IPS DF 4.7 (cell line): ENCODE data around the gene CARD19.

Source experiments
- DNase-seq: peaks from one replicate; pipeline ENCODE4 v3.0.0-alpha.2; 2013; ENCODE audit warnings: low spot score; ENCODE audit errors: extremely low read depth

The CARD19 gene

DNA sequence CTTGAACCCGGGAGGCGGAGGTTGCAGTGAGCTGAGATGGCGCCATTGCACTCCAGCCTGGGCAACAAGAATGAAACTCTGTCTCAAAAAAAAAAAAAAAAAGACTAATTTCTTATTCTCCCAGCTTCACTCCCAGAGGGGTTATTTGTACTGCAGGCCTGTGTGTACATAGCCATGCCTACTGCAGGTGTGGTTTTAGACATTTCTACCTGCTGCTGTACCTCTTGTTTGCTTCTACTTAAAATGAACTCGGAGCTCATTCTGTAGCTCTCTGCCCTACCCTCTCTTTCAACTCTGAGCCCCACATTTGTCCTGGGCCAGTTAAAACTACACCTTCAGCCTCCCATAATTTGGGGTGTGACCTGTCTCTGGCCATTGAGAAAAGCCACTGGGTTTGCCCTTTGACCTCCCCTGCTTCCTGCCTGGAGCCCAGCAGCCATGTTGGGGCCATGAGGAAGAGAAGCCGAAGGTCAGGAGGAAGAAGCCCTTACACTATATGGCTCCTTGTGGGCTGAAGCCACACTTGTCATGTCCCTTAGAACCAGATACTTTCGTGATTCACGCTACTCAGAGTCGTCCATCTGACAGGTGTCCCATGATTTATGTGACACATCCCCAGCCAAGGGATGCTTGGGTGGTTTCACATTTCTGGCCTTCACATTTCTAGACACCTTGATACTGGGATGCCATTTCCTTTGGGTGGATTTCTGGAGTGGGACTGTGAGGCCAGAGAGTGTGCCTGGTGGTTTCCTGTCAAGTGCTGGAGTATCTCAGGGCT lies 9.4 kb upstream of the CARD19 start:
- DNase-seq, result no peak

DNA sequence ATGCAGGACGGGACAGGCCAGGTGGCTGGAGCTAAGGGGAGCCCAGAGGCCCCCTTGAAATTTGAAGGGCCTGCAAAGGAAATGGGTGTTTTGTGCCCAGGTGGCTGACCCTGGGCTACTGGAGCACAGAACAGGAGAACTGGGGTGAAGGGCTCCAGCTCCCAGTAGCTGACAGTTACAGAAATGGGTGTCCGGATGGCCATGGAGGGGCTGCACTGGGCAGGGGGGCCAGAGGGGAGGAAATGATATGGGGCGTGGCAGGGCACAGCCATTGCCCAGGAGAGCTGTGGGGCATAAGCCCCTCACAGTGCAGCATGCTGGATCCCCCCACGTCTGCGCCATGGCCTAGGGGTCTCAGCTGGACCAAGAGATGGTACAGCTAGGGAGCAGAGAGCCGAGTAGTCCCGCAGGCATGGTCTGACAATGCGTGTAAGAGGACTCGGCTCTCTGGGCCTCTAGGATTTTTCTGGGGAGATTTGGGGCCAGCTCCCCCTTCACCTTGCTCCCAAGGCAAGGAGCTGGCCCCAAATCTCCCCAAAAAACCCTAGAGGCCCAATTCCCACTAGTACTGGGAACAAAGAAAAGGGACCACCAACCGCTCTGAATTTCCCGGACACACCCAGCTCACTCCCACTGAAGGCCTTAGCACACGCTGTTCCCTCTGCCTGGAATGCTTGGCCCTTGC lies 7.9 kb upstream of the CARD19 start:
- DNase-seq, result no peak

DNA sequence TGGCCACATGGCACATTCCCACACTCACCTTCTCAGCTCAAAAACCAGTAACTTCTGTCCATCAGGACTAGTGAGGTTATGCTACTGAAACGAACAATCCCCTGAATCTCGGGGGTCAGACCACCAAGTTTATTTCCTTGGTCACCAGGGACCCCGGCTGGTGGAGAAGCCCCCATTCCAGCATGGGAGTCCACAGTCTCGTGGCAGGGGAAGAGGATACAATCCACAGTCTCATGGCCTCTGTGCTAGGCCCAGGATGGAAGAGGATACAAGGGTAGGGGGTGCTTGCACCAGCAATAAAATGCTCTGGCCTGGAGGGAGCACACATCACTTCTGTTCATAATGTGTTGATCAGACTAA lies 7.4 kb upstream of the CARD19 start:
- DNase-seq, result no peak

DNA sequence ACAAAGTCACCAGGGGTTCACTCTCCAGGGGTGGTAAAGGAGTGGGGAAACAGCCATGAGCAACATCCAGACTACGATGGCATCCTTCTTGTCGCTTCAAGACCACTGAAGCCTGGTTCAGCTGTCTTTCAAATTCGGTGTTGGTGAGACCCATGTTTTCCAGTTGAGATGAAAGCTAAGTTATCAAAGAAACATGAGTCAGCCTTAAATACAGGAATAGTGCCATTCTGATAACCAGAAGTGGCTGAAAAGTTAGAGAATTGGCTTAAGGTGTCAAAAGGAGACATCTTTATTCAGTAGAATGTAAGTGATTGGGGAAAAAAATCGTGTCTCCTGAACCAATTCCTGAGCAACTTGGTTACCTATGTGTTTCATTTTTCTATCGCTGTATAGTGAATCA lies 7.0 kb upstream of the CARD19 start:
- DNase-seq, result no peak

DNA sequence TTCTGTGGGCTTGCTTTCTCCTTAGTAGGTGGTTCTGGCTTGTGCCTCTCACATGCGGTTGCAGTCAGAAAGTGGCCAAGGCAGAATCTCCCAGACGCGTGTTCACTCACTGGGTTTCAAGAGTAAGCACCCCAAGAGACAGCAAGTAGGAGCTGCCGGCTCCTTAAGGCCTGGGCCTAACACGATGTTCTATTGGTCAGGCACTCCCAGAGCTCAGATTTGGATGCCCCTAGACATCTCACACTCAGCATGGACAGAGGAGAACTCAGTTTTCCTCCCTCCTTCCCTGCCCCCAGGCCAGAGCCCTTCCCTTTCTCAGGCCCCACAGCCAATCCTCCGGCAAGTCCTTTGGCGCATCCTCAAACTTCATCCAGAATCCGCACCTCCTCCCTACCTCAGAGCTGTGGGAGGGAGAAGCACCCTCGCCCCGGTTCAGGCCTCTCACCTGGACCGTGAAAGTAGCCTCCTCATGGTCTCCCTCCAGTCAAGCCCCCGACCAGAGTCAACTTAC lies 6.5 kb upstream of the CARD19 start:
- DNase-seq, result no peak

DNA sequence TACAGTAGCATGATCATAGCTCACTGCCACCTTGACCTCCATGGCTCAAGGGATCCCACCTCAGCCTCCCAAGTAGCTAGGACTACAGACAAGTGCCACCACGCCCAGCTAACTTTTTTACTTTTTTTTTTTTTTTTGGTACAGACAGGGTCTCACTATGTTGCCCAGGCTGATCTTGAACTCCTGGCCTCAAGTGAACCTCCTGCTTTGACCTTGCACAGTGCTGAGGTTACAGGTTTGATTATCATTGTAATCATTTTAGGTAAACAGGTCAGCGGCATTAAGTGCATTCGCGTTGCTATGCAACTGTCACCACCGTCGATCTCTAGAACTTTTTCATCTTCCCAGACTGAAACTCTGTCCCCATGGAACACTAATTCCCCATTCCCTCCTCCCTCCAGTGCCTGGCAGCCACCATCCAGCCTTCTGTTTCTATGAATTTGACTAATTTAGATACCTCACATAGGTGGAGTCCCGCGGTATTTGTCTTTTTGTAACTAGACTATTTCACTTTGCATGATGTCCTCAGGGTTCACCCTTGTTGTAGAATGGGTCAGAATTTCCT lies 5.8 kb upstream of the CARD19 start:
- DNase-seq, result no peak

DNA sequence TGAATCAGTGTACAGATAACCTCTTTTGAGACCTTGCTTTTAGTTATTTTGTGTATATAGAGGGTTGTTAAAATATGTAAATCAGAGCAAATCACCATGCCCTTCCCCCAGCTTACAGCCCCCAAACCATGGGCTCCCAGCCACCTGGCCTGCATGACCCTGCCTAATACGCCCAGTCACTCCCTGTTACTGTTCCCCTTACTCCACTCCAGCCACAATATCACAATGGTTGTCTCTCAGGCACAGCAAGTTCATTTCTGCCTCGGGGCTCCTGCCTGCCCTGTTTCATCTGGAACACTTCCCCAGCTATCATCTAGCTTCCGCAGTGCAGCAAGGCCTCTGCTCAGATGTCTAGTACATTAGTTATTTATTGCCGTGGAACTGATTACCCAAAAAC lies 5.0 kb upstream of the CARD19 start:
- no peak for DNase-seq

DNA sequence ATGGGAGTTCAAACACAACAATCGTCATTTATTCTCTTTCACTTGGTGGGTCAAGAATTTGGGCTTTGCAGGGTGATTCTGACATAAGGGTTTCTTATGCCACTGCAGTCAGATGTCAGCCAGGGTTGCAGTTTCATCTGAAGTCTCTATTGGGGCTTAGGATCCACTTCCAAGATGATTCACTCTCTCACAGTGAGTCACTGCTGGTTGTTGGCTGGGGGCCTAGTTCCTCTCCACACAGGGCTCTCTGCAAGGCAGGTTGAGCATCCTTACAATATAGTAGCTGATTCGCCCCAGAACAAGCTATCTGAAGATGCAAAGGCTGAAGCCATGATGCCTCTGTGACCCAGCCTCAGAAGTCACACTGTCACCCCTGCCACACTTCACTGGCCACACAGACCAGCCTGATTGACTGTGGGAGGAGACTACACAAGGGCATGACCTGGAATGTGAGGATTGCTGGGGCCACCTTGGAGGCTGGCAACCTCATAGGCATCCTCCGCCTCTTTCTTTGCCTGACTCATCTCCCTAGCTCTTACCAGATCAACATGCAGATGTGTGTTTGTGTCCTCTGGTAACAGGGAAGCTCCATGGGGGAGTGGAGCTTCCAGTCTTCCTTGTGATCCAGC lies 4.5 kb upstream of the CARD19 start:
- DNase-seq, result no peak

DNA sequence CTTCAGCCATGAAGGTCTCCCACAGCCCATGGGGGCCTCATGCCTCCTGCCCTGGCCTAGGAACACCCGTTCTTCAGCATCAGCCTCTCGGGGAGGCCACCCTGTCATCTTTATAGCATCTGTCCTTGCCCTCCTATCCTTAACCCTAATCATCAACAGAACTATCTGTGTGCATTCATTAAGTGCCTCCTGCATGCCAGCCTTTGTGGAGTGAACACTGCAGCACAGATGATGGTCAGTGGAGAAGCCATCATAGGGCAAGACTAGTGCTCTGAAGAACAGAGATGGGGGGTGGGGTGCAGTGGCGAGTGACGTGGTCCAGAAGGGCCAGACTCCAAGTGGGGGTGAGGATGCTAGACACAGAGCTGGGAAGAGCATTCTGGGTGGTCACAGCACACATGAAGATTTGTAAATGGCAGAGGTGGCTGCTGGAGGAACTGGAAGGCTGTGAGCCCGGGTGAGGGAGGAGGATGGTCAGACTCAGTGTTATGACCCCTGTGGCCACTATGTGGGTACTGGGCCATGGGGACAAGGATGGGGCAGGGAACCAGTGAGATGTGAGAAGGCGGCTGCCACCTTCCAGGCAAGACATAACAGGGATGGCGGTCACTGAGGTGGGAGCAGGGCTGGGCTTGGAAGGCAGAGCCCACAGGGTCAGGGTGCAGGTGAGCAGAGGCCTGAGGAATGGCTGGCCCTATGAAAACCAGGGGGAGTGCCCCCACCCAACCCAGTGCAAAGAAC lies 3.6 kb upstream of the CARD19 start:
- DNase-seq, result no peak

DNA sequence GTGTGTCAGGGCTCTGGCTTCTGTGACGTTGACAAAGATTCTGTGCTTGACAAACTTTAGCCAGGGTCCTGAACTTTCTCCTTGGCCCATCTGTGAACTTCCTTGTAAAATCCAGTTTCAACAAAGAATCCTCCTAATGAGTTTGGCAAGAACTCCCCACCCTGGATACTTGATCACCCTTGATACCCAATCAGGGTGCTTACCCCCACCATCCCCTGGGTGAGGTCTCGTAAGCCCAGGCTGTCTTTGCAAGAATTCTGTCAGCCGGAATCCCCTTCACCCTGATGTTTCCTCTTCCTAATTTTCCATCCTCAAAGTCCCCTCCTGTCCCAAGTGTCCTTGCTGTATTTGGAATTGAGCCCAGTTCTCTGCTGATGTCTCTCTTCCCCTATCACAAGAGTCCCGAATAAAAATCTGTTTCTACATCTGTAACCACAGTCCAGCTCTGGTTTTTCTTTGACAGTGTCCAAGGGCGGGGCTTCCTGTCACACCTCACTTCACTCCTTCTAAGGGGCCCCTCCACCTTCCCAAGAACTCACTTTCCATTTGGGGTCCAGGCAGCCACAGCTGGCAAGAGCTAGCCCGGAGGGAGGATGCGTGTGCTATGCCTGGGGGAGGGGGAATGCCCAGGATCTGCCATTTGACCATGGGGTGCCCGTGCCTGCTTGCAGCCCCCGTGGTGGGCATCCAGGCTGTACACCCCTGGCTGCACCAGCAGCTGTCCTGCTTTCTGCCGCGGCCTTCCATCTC lies 2.7 kb upstream of the CARD19 start:
- DNase-seq, result no peak

DNA sequence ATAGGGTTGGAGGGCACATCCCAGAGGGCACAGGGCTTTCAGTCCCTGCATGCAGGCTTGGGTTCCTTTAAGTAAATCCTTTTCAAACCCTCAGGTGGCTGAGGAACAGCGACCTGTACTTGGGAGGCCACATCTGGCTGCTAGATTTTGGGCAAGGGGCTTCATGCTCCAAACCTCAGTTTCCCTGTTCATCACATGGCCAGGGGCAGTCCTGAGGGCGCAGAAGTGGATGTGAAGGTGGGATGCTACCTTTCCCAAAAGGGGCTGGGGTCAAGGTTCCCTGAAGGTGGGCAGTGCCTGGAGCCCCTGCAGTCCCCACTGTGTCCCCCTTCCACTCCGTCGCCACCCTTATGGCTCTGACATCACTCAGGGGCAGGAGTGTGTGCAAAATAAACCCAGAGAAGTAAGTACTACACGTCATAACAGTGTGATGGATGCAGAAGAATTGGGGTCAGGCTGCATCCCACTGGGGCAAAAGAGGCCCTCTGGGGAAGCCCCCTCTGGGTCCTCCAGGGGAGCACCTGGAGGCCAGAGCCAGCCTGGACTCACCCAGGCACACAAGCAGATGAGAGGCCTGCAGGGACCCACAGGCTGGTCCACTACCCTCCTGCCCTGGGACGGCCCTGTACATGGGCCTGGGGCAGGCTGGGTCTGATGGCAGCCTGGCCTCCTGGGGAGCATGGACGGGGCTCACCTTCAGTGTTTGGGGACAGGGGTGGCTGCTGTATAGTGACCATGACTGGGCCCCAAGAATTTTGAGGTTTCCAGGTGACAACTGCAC lies 1.9 kb upstream of the CARD19 start:
- no peak for DNase-seq

DNA sequence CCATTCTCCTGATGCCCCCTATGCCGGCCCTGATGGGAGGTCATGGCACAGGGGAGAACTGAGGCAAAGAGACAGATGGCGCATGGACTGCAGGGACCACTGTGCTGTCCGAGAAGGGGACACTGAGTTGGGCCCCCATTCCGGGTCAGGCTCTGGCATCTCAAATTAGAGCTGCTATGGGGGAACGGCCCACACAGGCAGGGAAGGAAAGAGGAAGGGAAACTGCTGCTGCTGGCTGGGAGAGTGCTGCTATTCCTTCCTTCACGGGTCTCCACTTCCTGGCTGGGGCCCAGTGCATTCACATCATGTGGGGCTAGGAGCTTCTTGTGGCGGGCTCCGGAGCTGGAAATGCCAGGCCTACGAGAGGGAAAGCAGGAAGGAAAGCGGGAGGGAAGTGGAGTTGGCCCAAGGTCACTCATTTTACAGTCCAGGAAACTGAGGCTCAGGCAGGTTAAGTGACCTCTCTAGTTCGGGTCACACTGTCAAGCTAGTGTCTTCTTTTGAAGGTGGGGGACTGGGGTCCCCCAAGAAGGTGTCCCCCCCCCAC lies 1.3 kb upstream of the CARD19 start:
- no peak for DNase-seq

DNA sequence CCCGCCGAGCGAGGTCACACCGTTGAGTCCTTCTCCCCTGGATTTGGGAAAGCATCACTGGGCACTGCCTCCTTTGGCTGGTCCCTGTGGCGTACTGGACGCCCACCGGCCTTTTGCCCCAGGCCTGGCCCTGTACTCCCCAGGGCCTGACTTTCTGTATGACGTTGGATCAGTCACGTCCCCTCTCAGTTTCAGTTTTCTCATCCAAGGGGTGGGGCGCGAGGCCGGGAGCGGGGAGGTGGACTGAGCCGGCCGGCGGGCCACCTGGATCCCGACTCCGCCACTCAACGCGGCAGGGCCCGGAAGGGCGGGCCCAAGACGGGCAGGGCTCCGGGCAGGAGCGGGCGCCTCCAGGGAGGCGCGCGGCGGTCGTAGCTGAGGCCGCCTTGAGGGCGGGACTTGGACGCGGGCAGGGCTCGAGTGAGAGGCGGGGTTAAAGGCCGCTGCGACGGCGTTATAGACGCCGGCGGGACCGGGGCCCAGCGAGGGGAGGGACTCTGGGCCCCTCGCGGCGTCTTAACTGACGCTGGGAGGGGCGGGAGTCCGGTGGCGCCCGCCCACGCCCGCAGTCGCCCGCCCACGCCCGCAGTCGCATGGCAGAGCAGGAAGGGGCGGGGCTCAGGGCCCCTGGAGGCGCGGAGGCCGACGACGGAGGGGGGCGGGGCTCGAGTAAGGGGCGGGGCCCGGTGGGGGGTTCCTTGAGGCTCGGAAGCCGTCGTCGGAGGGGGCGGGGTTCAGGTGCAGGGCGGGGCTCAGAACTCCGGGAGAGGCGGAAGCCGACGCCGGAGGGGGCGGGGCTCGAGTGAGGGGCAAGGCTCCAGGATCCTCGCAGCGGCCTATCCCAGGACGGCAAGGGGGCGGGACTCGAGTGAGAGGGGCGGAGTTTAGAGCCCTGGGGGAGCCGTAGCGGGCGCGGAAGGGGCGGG lies 549 bp upstream of the CARD19 start:
- peak; percentile 74 for DNase-seq

DNA sequence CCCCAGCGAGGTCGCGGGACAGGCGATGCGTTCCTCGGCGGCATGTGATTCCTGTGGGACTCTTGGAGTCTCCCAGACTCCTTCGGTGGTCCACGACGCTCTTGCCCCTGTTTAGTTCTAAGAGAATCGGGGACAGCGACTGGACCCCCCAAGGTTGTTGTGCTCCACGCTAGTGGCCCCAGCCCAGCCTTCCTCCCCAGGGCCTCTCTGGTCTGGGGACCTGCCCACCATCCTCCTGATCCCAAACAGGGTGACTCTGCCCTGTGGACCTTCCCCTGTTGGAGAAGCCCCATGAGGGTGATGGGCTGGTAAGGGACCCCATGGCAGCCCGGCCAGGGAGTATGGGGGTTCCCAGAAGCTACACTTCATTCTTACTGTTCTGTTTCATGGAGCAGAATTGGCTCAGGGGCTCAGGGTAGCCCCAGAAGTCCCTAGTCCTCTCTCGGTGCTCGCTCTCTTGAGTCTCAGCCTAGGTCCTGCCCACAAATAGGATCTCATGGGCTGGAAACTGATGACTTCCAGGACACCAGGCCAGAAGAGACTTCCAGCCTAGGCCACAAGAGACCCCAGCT lies 880 bp downstream of the CARD19 start:
- no peak for DNase-seq

DNA sequence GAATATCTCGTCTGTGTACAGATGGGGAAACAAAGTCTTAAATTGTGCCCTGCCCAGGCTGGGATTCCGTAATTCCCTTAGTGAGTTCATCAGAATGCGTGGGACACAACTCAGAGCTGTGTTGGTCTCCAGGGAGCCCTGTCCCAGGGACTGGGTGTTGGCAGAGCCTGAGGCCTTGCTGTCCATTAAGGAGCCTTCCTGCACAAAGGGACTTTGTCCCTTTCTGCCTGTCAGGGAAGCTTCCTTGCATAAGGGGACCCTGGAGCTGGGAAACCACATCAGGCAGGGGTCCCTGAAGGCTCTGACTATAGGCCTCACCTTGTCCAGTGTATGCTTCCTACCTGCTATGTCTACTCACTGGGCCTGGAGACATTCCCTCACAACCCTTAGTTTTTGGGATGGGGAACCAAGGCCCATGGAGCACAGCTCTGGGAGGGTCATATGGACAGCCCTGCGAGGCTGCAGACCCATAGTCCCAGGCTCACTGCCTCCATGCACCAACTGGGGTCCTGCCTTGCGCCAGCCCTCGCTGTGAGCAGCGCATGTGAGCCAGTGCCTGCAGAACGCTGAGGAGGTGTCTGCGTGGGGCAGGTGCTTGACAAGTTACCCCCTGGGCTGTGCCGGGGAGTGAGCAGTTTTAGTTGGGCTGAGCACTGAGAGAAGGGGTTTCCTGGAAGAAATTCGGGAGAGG lies 1.6 kb downstream of the CARD19 start:
- DNase-seq, result no peak

DNA sequence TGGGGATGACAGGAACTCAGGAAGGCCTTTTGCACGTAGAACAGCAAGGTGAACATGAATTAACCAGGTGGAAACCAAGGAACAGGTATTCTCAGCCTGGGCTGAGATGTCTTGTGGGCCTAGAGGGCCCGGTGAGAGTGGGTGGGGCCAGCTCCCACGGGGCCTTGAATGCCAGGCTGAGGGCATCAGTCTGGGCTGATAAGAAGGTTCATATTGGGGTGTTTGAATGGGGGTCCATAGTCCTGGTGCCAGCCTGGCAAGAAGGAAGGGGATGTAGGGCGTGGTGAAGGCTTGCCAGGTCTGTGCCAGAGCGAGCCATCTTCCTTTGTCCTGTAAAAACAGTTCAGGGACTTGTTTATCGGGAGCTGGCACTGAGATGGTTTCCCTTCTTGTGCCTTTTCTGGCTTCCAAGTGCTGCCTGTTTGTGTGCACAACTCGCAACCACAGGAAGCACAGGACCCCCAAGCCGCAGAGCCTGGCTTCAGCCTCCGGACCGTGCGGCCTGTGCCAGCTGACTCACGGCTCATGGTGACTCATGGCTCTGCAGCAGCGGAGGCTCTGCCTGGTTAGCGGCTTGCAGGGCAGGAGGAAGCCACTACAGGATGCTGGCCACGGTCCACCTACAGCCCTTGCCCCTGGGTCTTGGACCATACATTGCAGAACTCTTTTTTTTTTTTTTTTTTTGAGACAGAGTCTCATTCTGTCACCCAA lies 2.4 kb downstream of the CARD19 start:
- DNase-seq, result no peak
